A172 (cell line): ENCODE measurements around the gene IFT20. TPM values are rescaled to one million over a fixed set of nuclear protein-coding genes. Genes with fewer than 3 reads are reported as not detected.
A peak's percentile ranks its signal among the peaks of the same experiment; 100 is the strongest.

ENCODE experiments used
- DNase-seq: peaks from one replicate; pipeline ENCODE4 v3.0.0-alpha.2; 2015; ENCODE audit warnings: low spot score
- total RNA-seq: library from RNA; depleted of rRNA; stranded (reverse); fragments of >200 nt; shearing (Covaris generic); gene quantifications from 2 replicates; pipeline ENCODE4 v1.2.3, GENCODE V29; 2014; rRNA removed

The IFT20 gene, protein sequence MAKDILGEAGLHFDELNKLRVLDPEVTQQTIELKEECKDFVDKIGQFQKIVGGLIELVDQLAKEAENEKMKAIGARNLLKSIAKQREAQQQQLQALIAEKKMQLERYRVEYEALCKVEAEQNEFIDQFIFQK
- 38.9 and 45.5 TPM in 2 replicates for total RNA-seq

DNA sequence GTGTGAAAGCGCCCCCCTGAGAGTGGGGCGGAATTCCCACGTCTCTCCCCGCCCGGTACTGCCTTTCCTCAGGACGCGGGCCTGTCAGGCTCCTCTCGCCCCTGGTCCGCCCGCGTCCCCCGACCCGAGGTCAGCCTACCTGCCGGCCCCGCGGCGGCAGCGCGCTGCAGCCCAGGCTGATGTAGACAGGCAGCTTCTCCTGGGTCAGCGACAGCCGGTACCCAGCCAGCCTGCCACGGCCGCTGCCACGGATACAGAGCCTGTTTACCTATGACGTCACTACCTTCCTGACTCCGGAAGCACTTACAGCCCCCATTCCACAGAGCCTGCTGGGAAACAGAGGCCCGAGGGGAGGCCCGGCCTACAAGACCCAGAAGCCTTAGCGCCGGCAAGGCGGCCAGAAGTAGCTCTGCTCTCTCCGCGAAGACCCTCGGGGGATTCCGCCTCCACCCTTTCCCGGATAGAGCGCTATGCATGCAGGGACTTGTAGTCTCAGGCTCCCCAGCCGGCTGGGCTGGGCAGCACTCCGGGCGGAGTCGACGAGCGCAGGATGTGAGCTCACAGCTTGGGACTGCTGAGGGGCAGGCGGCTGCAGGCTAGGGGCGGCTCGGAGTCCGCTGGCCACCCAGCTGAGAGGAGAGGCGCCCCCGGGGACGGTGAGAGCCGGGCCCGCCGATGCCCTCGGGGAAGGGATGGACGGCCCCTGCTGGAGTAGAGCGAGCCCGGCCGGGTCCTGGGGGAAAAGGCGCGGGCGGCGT is at the start of gene IFT20, which contains the start of gene TNFAIP1:
IFT20 (minus strand) TSS at position 272 of the 758 bp plus-strand sequence. CDS start 3,487 bp downstream, outside the sequence.
TNFAIP1 (plus strand) TSS at position 561 of the 758 bp plus-strand sequence. CDS start 3,761 bp downstream, outside the sequence.
- DNase-seq: peak; percentile 99

DNA sequence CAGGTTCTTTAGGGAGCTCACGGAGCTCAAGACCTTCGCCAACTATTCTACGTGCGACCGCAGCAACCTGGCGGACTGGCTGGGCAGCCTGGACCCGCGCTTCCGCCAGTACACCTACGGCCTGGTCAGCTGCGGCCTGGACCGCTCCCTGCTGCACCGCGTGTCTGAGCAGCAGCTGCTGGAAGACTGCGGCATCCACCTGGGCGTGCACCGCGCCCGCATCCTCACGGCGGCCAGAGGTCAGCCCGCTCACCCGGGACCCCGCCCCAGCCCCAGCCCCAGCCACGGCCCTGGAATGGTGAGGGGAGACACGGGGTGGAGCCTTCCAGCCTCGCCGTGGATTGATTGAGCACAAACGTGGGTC is 49.7 kb upstream of the IFT20 start:
- DNase-seq: no peak

- DNase-seq: no peak
Observed at GRCh38 chr17:28384281-28385036, 49.2 kb upstream of the IFT20 start.

GRCh38 chr17:28381141-28381825 is 46.0 kb upstream of the IFT20 start:
- DNase-seq: no peak

DNA sequence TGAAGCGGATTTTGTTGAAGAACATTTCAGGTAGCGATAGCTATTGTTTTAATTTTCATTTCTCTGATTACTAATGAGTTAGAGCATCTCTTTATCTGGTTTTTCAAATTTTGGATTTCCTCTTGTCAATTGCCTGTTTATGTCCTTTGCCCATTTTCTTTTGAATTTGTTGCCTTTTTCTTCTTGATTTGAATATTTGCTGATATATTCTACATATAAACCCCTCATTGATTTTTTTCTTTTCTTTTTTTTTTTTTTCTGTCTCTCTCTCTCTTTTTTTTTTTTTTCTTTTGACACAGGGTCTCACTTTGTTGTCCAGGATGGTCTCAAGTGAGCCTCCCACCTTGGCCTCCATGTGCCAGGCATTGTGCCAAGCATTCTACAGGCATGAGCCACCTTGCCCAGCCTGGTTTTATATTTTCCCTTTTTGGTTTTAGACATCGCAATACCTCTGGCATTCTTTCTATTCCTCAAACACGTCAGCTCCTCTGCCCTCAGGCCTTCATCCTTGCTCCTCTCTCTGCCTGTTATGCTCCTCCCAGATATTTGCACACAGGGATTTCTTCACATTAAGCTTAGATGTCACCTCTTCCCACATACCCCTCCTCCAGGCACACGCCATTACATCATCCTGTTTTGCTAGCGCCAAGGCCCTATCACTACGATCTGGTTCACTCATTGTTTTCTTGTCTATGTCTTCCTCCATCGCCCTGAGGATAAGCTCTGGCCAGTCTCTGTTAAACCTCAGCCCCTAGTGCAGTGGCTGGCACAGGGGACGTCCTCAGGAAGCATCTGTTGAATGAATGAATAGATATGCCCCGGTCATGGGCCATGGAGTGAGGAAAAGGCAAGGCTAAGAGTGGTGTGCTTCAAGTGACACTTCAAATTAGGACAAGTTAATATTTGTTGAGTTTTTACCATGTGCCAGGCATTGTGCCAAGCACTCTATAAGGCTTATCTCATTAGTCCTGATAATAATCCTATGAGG is 44.8 kb upstream of the IFT20 start:
- DNase-seq: no peak

DNA sequence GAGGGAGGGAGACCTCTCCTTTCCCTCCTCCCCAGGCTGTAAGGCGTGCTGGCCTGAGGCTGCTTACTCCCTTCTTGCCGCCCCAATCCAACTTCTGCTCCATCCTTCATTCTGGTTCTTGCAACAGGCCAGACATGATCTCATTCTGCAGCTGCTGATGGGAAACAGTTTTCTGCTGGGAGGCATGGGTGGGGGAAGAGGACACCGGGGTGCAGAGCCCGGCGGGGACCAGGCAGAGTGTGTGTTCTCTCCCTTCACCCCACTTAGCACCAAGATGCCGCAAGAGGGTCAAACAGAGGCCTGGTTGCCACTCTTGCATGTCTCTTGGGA is 37.6 kb upstream of the IFT20 start:
- no peak for DNase-seq

DNA sequence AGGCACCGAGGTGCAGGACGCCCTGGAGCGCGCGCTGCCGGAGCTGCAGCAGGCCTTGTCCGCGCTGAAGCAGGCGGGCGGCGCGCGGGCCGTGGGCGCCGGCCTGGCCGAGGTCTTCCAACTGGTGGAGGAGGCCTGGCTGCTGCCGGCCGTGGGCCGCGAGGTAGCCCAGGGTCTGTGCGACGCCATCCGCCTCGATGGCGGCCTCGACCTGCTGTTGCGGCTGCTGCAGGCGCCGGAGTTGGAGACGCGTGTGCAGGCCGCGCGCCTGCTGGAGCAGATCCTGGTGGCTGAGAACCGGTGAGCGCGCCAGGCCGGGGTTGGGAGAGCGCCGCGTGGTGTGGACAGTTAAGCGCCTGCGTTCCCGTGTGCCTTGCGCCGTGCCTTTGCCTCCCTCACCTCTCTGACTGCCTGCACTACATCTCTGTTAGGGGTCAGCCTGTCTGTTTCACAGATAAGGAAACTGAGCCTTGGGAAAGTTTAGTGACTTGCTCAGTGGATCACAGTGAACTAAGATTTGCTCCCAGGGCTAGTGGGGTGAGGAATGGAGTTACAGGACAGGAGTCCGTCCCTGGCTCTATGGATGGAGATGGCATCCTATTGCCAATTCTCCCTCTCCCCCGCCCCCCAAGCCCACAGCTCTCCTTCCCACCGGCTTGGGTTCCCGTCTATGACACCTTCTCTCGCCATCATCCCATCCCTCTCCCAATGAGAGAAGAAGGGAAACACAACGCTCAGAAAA is 37.1 kb upstream of the IFT20 start:
- DNase-seq: no peak

GRCh38 chr17:28371245-28372202 is 36.3 kb upstream of the IFT20 start, which contains the start of gene SARM1:
Gene SARM1 (plus strand): TSS chr17:28371694. CDS start chr17:28372033, 339 bp downstream.
- DNase-seq: peak; percentile 83

GRCh38 chr17:28370744-28371103 is 35.5 kb upstream of the IFT20 start:
- no peak for DNase-seq

DNA sequence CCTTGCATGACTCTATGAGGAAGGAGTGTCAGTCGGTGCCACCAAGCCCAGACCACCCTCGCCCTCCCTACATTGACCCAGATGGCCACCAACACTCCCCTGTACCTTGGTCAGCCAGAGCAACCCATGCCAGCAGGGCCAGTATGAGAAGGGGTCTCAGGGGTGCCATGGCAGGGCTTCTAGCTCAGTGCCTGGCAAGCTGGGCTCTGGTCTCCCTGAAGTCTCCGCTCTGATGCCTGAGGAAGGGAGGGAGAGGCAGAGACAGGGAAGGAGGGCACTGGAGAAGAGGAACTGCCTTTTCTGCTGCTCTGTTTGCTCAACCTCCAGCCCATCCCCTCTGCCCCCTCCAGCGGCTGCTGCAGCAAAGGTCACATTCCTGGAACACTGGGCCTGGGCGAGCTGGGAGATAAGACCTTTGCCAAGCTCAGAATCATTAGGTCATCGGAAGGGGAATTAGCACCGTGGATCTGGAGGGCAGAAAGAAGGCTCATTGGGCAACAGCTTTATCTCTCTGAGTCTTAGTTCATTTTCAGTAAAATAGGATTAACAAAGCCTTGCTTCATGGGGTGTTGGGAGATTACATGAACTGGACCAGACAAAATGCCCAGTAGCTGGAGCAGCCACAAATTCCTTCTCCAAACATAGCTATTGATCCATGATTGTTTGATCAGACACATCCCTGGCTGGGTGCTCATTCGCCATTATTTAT is 34.9 kb upstream of the IFT20 start, which contains the start of gene VTN:
VTN (minus strand) TSS at position 273 of the 709 bp plus-strand sequence; CDS start at position 169, 104 bp downstream.
- DNase-seq: peak; percentile 72

DNA sequence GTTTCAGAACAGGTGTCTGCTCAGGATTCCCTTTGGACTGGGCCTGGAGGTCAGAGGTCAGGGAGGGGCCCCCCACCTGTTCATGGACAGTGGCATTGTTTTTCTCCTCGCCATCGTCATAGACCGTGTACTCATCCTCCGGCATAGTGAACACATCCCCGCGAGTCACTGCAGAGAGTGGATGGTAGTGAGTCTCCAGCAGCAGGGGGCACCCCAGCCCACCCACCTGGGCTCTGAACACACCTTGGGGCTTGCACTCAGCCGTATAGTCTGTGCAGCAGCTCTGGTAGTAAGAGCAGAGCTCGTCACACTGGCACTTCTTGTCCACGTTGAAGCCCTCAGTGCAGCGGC is 34.4 kb upstream of the IFT20 start:
- no peak for DNase-seq

DNA sequence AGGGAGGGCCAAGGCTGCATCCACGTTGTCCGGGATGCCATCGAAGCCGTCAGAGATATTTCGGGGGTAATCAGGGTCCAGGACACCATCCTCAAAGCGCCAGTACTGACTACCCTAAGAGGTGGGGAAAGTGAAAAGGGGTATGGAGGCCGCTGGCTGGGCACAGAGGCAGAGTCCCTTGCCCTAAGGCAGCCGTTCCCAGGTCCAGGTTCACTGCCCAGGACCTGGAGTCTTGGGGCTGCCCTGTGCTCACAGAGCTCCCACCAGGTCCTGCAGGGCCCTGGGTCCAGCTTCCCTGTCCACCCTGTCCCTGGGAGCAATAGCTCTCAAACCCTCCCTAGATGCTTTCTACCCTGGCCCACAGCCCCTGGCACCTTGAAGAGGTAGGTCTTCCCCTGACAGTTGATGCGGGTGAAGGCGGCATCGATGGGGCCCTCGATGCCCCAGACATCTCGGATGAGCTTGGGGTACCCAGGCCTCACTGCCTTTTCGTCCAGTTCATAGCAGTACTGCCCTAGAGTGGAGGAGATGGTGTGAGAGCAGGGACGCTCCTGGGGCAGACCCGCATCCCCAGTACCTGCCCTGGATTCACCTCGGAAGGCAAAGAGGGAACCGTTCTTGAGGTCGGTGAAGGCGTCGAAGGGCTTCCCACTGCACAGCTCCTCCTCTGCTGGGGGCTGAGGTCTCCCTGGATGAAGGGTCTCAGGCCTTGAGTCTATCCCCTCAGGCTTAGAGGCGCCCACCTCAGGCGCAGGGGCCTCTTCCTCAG is 33.8 kb upstream of the IFT20 start:
- DNase-seq: no peak

GRCh38 chr17:28368306-28368831 is 33.1 kb upstream of the IFT20 start:
- no peak for DNase-seq

DNA sequence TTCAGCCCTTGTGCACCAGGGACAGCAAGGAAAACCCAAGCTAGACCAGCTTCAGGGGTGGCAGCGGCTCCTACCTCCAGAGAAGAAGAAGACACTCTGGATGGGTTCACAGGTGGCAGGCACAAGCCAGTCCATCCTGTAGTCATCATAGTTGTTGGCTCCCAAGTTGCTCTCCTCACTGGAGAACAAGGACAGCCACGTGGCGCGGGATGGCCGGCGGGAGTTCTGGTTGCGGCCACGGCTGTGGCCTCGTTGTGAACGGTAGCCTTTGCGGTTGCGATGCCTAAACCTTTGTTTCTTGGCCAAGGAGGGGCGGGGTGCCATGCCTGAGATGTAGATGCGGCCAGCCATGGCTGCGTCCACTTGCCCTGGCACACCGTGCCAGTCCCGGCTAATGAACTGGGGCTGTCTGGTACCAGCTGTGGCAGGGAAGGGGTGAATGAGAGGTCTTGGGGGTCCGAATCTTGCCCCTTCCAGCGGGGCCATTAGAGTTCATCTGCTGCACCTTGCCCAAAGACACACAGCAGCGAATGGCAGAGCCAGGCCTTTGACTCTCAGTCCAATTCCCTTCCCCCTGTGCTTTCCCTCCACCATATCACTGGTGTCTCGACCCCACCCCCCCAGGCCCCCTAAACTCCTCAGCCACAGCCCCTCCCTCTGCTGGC is 32.5 kb upstream of the IFT20 start:
- DNase-seq: no peak

GRCh38 chr17:28366605-28367004 is 31.3 kb upstream of the IFT20 start:
- DNase-seq: no peak

GRCh38 chr17:28365487-28365886 is 30.2 kb upstream of the IFT20 start:
- DNase-seq: no peak
